HFFc6 (cell line): Measurements from ENCODE around the gene EVX2. TPM values are rescaled to one million over a fixed set of nuclear protein-coding genes. Genes with fewer than 3 reads are reported as not detected.

ENCODE experiments used
- DNase-seq: peaks from one replicate; pipeline ENCODE4 v3.0.0-alpha.2; 2018
- H3K27ac Mint-ChIP-seq: 2 replicates; pipeline ENCODE4 v1.8.0; 2020; ENCODE audit warnings: mild to moderate bottlenecking, mixed read lengths
- H3K27me3 Mint-ChIP-seq: 2 replicates; pipeline ENCODE4 v1.8.0; 2021; ENCODE audit warnings: mild to moderate bottlenecking, moderate library complexity, mixed read lengths; ENCODE audit not compliant: insufficient read depth
- H3K36me3 Mint-ChIP-seq: 2 replicates; pipeline ENCODE4 v1.8.0; 2021; ENCODE audit warnings: low read depth, mixed read lengths
- H3K4me1 Mint-ChIP-seq: 2 replicates; pipeline ENCODE4 v1.8.0; 2020; ENCODE audit warnings: low read depth, mixed read lengths
- H3K4me3 Mint-ChIP-seq: 2 replicates; pipeline ENCODE4 v1.8.0; 2020; ENCODE audit warnings: mild to moderate bottlenecking, moderate library complexity, mixed read lengths
- H3K9me3 Mint-ChIP-seq: 2 replicates; pipeline ENCODE4 v1.8.0; 2020; ENCODE audit warnings: mild to moderate bottlenecking, mixed read lengths
- total RNA-seq, 6 experiments: library from RNA; stranded (reverse); fragmentation: NEBNext Ultra II Directional; extraction: Animal tissue kit (Norgen Biotek cat#: 25700); gene quantifications; 2 replicates in 1 of 6; 3 replicates in 5 of 6; pipeline ENCODE4 v1.2.3, GENCODE V29; 2021
- TF ChIP-seq, protein P1 (sequence below): fragments of 200-600 bp; sonication (generic); IDR thresholded peaks from 2 replicates; pipeline ENCODE4 v1.5.0; 2021; ENCODE audit warnings: antibody characterized with exemption, mild to moderate bottlenecking

Gene EVX2
- total RNA-seq, 6 experiments from 2014 or later: not detected

DNA sequence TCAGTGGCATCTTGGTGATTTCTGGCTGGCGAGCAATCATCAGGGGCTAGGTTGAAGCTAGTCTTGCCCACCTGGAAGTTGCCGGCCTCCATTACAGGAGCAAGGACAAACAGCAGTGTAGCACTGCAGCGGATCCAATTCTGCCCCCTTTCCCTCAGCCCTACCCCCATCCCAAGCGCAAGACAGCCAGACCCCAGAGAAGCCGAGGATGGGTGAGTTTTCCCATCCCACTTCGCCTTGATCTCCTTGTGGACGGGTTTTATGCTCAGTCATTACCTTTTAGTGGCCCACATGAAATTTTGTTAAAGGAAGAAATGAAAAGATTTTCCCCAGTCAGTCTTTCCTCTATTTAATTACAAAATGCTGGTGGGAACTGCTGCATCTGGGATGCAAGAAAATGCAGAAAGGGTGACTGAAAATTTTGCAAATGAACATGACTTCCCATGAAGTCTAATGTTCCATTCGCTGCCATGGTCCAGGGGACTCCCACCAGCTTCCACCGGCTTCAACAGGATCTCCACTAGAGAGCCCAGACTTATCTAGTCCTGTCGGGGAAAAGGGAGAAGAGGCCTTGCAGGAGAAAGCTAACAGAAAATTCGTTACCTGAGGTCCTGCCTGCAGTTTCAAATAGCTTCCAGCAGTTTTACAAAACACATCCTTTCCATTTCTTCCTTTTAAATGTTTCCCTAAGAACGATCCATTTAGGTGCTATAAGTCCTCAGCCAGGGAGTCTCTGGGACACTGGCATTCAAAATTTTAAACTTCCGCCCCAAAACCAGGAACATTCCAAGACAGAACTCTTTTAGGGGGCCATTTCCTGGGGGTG lies 36.8 kb upstream of the EVX2 start:
- Mint-ChIP-seq H3K4me1 (no peaks in the 10 kb centered on the region), H3K4me3 (no peak overlapping the region)
- DNase-seq: no peak

DNA sequence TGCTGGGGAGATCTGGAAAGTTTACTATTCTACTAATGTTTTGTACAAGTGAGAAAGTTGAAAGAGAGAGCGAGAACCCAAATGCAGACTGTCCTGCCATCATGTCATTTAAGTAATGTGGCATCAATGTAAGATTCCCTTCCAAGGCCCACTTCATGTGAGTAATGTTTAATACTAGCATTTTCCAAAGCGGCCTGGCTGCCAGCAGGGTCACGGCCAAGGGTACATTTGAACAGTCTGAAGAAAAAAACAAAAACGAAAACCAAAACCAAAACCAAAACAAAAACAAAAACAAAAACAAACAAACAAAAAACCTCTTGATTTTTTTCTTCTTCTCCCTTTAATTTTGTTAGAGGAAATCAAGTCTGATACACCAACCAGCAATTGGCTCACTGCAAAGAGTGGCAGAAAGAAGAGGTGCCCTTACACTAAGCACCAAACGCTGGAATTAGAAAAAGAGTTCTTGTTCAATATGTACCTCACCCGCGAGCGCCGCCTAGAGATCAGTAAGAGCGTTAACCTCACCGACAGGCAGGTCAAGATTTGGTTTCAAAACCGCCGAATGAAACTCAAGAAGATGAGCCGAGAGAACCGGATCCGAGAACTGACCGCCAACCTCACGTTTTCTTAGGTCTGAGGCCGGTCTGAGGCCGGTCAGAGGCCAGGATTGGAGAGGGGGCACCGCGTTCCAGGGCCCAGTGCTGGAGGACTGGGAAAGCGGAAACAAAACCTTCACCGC lies 35.0 kb upstream of the EVX2 start:
- Mint-ChIP-seq H3K36me3 (peaks cover 22% of the 10 kb centered on the region), H3K27me3 (peaks cover 3% of the 10 kb centered on the region), H3K4me3 (no peak overlapping the region), H3K9me3 (no peaks in the 10 kb centered on the region), H3K4me1 (no peaks in the 10 kb centered on the region), H3K27ac (no peak overlapping the region)
- DNase-seq: no peak
- TF ChIP-seq, protein P1, sequence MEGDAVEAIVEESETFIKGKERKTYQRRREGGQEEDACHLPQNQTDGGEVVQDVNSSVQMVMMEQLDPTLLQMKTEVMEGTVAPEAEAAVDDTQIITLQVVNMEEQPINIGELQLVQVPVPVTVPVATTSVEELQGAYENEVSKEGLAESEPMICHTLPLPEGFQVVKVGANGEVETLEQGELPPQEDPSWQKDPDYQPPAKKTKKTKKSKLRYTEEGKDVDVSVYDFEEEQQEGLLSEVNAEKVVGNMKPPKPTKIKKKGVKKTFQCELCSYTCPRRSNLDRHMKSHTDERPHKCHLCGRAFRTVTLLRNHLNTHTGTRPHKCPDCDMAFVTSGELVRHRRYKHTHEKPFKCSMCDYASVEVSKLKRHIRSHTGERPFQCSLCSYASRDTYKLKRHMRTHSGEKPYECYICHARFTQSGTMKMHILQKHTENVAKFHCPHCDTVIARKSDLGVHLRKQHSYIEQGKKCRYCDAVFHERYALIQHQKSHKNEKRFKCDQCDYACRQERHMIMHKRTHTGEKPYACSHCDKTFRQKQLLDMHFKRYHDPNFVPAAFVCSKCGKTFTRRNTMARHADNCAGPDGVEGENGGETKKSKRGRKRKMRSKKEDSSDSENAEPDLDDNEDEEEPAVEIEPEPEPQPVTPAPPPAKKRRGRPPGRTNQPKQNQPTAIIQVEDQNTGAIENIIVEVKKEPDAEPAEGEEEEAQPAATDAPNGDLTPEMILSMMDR: peak; percentile 48

More for the DNA sequence above, 36.8 kb upstream of the EVX2 start:
- Mint-ChIP-seq H3K27me3 (peaks cover 8% of the 10 kb centered on the region), H3K36me3 (peaks cover 22% of the 10 kb centered on the region), H3K9me3 (no peaks in the 10 kb centered on the region), H3K27ac (no peak overlapping the region)
- TF ChIP-seq, protein P1: 0 out of 2 replicates have a peak, but pooled peaks have one; percentile 7

DNA sequence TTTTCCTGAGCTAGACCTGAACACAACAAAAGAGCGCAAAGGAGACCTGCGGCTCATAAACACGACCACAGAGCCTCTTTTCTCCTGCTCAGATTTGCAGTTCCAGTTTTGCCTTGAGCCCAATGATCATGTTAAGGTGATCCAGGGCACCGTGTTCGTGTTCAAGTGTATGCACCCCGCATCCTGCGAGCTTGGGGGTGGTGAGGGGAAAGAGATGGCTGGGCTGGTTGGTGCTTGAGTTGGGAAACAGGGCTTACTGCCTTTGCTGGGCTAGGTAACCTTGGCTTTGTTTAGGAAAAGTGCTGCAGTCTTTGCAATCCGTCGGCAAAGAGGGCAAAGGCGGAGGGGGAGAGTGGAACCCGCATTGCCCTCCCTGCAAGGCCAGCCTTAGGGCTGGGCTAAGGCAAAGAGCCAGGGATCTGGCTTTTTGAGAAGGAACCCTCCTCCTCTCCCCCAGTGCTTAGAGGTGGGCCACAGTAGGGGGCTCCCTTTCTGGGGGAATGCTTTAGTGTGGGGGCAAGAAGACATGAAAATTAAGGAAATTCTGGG lies 34.1 kb upstream of the EVX2 start:
- Mint-ChIP-seq H3K9me3 (no peaks in the 10 kb centered on the region), H3K4me3 (no peak overlapping the region), H3K27ac (no peak overlapping the region), H3K4me1 (no peaks in the 10 kb centered on the region), H3K36me3 (peaks cover 22% of the 10 kb centered on the region), H3K27me3 (peaks cover 3% of the 10 kb centered on the region)
- no peak for DNase-seq
- TF ChIP-seq, protein P1: no peak

DNA sequence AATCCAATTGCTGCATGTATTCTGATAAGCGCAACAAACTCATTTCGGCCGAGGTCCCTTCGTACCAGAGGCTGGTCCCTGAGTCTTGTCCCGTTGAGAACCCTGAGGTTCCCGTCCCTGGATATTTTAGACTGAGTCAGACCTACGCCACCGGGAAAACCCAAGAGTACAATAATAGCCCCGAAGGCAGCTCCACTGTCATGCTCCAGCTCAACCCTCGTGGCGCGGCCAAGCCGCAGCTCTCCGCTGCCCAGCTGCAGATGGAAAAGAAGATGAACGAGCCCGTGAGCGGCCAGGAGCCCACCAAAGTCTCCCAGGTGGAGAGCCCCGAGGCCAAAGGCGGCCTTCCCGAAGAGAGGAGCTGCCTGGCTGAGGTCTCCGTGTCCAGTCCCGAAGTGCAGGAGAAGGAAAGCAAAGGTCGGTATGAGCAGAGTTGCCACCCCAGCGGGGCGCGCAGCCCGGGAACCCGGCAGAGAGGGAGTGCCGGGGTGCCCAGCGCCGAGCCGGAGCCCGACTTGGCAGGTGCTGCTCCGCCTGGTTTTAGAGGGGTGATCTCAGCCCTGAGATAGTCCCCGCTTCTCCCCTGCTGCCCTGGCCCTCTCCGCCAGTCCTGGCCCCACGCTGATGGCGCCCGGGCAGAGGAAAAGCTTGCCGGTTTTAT lies 33.5 kb upstream of the EVX2 start:
- no peak overlapping the region for H3K4me3 Mint-ChIP-seq
- peaks cover 3% of the 10 kb centered on the region for H3K27me3 Mint-ChIP-seq
- H3K9me3 Mint-ChIP-seq: no peaks in the 10 kb centered on the region
- no peak for DNase-seq
- TF ChIP-seq, protein P1: no peak
- H3K36me3 Mint-ChIP-seq: peaks cover 22% of the 10 kb centered on the region
- no peak overlapping the region for H3K27ac Mint-ChIP-seq
- no peaks in the 10 kb centered on the region for H3K4me1 Mint-ChIP-seq
